GM13977 (cell line): ENCODE measurements around the gene TMEM43.

Experiments used
- DNase-seq: peaks from one replicate; pipeline ENCODE4 v3.0.0; 2012; ENCODE audit warnings: low spot score
- in situ Hi-C: fragments of 300-500 bp; cut with MboI; formaldehyde crosslinking; loops from one replicate; pipeline ENCODE4 v1.12.0; 2022; ENCODE audit warnings: low sequenced_read_pairs, low pct_unique_long_range_greater_than_20kb, mixed read lengths, inconsistent platforms; ENCODE audit not compliant: unreplicated experiment
- TF ChIP-seq, protein P1 (sequence below): IDR thresholded peaks from 2 replicates; pipeline ENCODE4 v1.5.1; 2012; ENCODE audit warnings: mild to moderate bottlenecking, control low read depth; ENCODE audit not compliant: insufficient read depth; ENCODE audit errors: extremely low read depth, missing control alignments

The TMEM43 gene

DNA sequence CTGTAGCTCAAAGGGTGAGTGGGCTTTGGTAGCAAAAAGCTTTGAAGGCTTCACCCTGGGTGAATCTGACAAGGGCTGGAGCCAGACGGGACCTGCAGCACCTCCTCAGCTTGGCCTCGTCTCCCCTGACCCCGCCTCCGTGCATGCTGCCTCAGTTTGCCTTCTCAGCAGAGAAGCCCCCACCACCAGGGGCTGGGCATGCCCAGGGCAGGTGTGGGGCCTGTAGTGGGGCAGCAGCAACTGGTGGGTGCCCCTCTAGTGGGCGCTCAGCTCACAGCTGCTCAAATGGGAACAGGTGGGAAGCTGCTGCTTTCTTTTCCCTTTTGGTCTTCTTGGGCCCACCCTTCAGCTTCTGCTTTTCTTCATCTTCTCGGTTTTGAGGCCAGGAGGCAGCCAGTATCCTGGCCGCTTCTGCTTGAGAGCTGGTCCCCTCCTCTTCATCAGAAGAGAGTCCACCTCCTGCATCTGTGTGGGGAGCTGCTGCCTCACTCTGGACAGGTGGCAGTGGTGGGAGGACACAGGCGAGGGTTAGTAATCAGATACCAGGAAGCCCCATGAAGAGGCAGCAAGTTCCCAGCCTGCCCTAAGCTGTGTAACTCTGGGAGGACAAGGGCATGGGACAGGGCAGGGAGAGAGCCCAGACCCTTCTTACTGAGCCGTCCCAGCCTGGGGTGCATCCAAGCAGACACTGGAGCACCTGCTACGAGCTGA lies 21.0 kb downstream of the TMEM43 start:
- in situ Hi-C loops, result no loop called here
- TF ChIP-seq, protein P1, sequence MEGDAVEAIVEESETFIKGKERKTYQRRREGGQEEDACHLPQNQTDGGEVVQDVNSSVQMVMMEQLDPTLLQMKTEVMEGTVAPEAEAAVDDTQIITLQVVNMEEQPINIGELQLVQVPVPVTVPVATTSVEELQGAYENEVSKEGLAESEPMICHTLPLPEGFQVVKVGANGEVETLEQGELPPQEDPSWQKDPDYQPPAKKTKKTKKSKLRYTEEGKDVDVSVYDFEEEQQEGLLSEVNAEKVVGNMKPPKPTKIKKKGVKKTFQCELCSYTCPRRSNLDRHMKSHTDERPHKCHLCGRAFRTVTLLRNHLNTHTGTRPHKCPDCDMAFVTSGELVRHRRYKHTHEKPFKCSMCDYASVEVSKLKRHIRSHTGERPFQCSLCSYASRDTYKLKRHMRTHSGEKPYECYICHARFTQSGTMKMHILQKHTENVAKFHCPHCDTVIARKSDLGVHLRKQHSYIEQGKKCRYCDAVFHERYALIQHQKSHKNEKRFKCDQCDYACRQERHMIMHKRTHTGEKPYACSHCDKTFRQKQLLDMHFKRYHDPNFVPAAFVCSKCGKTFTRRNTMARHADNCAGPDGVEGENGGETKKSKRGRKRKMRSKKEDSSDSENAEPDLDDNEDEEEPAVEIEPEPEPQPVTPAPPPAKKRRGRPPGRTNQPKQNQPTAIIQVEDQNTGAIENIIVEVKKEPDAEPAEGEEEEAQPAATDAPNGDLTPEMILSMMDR, result no peak
- no peak for DNase-seq

DNA sequence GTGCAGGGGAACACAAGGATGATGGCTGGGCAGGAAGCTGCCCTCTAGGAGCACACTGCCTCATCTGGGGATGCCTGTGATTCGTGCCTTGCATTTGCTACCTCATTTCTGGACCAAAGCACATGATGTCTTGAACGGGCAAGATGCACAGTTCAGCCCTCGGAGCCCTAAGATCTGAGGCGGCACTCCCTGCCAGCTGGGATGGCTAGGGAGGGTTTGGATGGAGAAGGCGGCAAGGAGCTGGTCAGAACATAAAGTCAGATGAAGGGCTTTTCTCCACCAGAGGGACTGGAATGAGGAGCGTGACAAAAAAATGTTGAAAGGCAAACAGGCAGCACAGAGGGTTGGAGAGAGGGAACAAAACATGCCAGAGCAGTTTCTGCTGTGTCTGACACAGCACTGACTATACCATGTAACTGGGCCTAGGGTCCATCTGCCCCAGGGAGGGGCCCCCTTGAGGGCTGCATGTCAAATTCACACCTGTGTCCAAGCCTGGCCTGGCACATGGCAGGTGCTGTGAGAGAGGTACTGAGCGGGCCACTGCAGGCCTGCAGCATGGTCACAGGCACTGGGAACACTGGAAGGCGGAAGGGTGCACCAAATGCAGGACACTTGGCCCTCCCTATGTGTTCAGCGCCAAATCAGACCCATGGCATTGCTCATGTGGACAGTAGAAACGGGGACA lies 21.7 kb downstream of the TMEM43 start:
- DNase-seq, result no peak
- in situ Hi-C loops, result no loop called here
- TF ChIP-seq, protein P1, result no peak

DNA sequence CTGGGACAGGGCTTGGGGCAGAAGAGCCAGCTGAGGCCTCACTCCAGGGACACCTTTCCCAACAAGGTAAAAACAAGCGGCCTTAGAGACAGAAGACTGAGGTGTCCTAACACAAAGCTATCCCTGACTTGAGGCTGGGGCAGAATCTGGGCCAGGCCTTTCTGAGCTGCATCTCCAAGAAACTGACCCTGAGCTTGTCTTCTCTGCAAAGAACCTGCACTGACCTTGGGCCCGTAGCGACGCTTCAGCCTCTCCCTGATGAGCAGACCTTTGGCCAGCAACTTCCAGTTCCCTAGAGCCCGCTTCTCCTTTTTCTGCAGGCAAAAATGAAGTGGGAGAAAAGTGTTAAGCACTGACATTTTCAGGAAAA lies 22.2 kb downstream of the TMEM43 start:
- in situ Hi-C loops, result no loop called here

DNA sequence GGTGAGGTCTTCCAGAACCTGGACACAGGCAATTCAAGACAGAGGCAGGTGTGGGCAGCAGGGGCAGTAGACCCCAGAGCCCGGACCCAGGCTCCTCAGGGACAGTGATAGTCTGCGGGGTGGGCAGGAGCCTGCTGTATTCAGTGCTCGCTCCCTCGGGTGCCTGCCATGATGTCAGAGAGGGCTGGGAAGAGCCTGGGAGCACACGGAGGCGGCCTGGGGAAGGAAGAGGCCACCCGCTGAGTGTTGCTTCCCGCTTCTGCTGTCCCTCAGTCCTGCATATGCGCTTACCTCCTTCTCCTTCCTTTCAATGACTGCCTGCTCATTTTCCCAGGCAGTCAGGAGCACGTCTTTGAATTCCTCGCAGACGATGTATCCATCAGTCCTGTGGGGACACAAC lies 22.8 kb downstream of the TMEM43 start:
- in situ Hi-C loops, result no loop called here
- TF ChIP-seq, protein P1, result no peak
- no peak for DNase-seq

More for the DNA sequence above, 22.2 kb downstream of the TMEM43 start:
- no peak for DNase-seq
- TF ChIP-seq, protein P1, result no peak

DNA sequence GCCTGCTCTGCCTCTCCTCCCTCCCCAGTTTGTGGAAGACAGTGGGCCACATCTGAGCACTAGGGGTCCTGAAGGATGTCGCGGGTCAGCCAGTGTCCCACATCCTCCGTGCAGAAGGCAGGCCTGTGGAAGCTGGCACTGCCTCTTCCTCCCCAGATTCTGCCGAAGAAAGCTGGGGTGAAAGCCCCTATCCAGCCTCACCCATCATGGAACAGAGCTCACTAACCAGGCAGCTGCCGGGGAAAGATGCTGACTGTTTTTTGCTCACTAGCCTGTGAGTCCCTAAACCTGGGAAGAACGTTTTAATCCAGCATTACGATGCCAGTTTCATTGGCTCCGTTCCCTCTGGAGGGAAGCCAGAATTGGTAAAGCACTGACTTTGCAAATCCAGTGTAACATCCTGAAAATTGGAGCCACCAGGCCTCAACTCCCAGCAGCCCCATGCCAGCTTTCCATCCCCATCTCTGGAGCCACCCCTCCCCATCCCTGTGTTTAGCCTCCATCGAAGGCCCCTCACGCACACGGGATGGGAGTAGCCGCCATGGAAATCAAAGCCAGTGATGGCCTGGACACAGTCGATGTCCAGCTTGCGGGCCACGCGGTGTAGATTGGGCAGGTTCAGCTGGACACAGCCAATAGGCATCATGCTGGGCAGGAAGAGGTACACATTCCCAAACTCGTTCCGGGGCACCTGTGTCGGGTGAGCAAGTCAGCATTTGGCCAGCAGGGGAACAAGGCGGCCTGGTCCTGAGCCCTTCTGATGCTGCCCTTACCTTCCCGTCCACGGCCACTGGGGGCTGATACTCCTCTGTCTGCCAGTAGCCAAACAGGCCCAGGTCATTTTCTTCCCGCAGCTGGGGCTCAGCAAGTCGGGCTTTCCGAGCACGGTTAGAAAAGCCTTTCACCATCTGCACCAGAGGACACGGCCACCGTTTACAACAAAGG lies 23.5 kb downstream of the TMEM43 start:
- TF ChIP-seq, protein P1, result no peak
- in situ Hi-C loops, result no loop called here

DNA sequence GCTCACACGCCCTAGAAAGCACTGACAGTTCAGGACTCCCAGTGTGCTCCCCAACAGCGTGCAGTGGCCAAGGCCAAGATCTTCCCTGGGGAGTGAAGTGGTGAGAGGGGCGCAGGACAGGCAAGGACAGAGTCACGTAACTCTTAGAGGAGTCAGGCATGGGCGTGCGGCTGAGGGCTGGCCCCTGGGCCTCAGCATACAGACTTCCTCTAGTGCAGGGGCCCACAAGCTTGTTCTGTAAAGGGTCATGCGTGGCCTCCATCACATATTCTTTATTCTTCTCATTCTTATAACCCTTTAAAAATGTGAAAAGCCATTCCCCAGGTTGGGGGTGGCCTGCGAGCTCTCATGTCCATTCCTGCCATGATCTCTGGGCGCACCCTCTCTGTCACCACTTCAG lies 25.2 kb downstream of the TMEM43 start:
- TF ChIP-seq, protein P1, result no peak
- no peak for DNase-seq
- in situ Hi-C loops, result no loop called here

More for the DNA sequence above, 23.5 kb downstream of the TMEM43 start:
- DNase-seq, result no peak
